HUES48 (cell line): ENCODE measurements around the gene AQP1.

Experiments used
- H3K27ac ChIP-seq: one replicate; pipeline ENCODE4 v1.7.0; 2013; ENCODE audit warnings: low read depth, low read length, inconsistent platforms
- H3K27me3 ChIP-seq: 2 replicates; pipeline ENCODE4 v1.6.1; 2013; ENCODE audit warnings: mild to moderate bottlenecking, low read length; ENCODE audit not compliant: control insufficient read depth, insufficient read depth
- H3K36me3 ChIP-seq: 2 replicates; pipeline ENCODE4 v1.6.1; 2013; ENCODE audit warnings: low read length; ENCODE audit not compliant: control insufficient read depth, insufficient read depth
- H3K4me1 ChIP-seq: 2 replicates; pipeline ENCODE4 v1.6.1; 2013; ENCODE audit warnings: mild to moderate bottlenecking, low read length; ENCODE audit not compliant: control insufficient read depth, insufficient read depth
- H3K4me3 ChIP-seq: 2 replicates; pipeline ENCODE4 v1.5.1; 2013; ENCODE audit warnings: mild to moderate bottlenecking, low read depth, low read length
- H3K9ac ChIP-seq: 2 replicates; pipeline ENCODE4 v1.6.1; 2013; ENCODE audit warnings: mild to moderate bottlenecking, low read depth, low read length, moderate library complexity
- H3K9me3 ChIP-seq: 2 replicates; pipeline ENCODE4 v1.6.1; 2013; ENCODE audit warnings: low read length; ENCODE audit not compliant: control insufficient read depth, insufficient read depth

Gene AQP1

DNA sequence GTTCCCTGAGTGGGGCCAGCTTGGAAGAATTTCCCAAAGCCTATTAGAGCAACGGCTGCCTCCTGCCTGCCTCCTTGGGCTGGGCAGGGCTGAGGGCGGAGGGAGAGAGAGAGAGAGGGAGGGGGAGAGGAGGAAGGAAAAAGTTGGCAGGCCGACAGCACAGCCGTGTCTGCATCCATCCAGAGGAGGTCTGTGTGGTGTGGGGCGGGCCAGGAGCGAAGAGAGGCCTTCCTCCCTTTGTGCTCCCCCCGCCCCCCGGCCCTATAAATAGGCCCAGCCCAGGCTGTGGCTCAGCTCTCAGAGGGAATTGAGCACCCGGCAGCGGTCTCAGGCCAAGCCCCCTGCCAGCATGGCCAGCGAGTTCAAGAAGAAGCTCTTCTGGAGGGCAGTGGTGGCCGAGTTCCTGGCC lies at the start of gene AQP1:
Gene AQP1 (plus strand): TSS at position 293 of the 409 bp plus-strand sequence. CDS start 57 bp downstream, at position 350.
- Histone ChIP-seq H3K36me3 (no peaks in the 10 kb centered on the region), H3K27me3 (no peaks in the 10 kb centered on the region), H3K4me3 (no peak within 1 kb of the TSS), H3K9me3 (no peaks in the 10 kb centered on the region), H3K9ac (no peak within 1 kb of the TSS), H3K27ac (no peak within 1 kb of the TSS), H3K4me1 (no peaks in the 10 kb centered on the region; the same call in 1 of the 2 replicates)

GRCh38 chr7:30862995-30863705 lies 48.5 kb upstream of the AQP1 start:
- Histone ChIP-seq H3K27me3 (no peaks in the 10 kb centered on the region), H3K36me3 (no peaks in the 10 kb centered on the region), H3K4me1 (no peaks in the 10 kb centered on the region), H3K9ac (no peak overlapping the region), H3K27ac (no peak overlapping the region), H3K4me3 (no peak overlapping the region), H3K9me3 (no peaks in the 10 kb centered on the region)

GRCh38 chr7:30863706-30864035 lies 48.0 kb upstream of the AQP1 start:
- Histone ChIP-seq H3K27me3 (no peaks in the 10 kb centered on the region), H3K4me1 (no peaks in the 10 kb centered on the region), H3K9me3 (no peaks in the 10 kb centered on the region), H3K9ac (no peak overlapping the region), H3K4me3 (no peak overlapping the region), H3K36me3 (no peaks in the 10 kb centered on the region), H3K27ac (no peak overlapping the region)

- Histone ChIP-seq H3K9ac (no peak overlapping the region), H3K4me3 (no peak overlapping the region), H3K4me1 (no peaks in the 10 kb centered on the region)
Observed at GRCh38 chr7:30864101-30864500, 47.6 kb upstream of the AQP1 start.

DNA sequence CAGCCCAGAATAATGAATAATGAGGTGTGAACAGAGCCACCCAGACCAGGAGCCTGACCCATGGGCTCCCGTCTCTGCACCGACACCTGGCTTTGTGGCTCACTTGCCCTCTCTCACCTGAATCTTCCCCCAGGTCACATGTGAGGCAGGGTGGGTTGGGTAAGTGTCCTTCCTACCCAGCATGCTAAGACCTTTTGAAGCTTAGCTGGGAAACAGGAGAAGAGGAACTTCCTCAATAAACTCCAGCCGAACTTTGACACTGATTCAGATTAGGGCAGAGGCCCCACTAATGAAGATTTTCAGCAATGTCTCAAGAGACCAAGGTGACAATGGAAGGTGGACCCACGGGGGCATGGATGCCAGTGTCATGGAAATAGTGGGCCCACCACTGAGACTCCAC lies 46.6 kb upstream of the AQP1 start:
- H3K36me3 ChIP-seq, result no peaks in the 10 kb centered on the region
- no peaks in the 10 kb centered on the region for H3K9me3 ChIP-seq
- H3K9ac ChIP-seq, result no peak overlapping the region
- no peaks in the 10 kb centered on the region for H3K27me3 ChIP-seq
- no peak overlapping the region for H3K27ac ChIP-seq
- no peak overlapping the region for H3K4me3 ChIP-seq
- H3K4me1 ChIP-seq, result no peaks in the 10 kb centered on the region

More at GRCh38 chr7:30864101-30864500, 47.6 kb upstream of the AQP1 start:
- Histone ChIP-seq H3K27me3 (no peaks in the 10 kb centered on the region), H3K27ac (no peak overlapping the region), H3K9me3 (no peaks in the 10 kb centered on the region), H3K36me3 (no peaks in the 10 kb centered on the region)

DNA sequence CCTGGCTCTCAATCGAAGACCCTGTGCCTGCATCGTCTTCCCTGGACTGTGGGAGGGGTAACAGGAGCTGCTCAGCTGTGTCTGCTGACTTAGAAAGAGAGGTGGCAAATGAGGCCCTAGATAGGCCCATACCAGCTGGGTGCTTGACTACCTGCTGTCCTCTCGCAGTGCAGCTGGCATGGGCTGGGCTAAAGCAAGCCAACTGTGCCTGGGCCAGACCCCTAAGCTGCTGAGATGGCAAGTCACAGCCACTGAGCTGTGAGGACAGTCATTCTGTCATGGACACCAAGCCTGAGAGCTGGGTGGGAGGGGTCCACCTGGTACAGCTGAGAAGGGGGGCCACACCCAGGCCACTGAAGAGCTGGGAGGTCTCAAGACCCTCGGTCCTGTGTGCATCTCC lies 45.8 kb upstream of the AQP1 start:
- Histone ChIP-seq H3K27me3 (no peaks in the 10 kb centered on the region; the same call in 1 of the 2 replicates), H3K4me1 (no peaks in the 10 kb centered on the region), H3K9ac (no peak overlapping the region), H3K36me3 (no peaks in the 10 kb centered on the region), H3K4me3 (no peak overlapping the region), H3K27ac (no peak overlapping the region), H3K9me3 (no peaks in the 10 kb centered on the region)

DNA sequence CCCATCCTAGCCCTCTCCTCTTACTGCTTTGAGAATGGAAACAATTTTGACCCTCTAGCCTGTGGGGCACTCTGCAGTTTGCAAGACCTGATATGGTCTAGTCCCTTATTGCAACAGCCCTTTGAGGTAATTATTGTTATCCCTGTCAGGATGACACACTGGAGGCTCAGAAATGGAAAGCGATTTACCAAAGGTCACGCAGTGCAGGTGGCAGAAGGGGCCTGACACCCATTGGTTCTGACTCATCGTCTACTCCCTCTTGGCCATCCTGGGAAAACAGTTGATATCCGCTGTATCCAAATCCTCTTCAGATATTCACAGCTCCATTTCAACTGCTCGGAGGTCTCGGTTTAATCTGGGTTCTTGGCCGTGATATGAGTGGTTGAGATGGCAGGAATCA lies 44.7 kb upstream of the AQP1 start:
- H3K9ac ChIP-seq, result no peak overlapping the region
- H3K4me1 ChIP-seq, result no peaks in the 10 kb centered on the region
- H3K27me3 ChIP-seq, result no peaks in the 10 kb centered on the region; the same call in 1 of the 2 replicates
- H3K36me3 ChIP-seq, result no peaks in the 10 kb centered on the region
- H3K9me3 ChIP-seq, result no peaks in the 10 kb centered on the region
- no peak overlapping the region for H3K27ac ChIP-seq
- no peak overlapping the region for H3K4me3 ChIP-seq

DNA sequence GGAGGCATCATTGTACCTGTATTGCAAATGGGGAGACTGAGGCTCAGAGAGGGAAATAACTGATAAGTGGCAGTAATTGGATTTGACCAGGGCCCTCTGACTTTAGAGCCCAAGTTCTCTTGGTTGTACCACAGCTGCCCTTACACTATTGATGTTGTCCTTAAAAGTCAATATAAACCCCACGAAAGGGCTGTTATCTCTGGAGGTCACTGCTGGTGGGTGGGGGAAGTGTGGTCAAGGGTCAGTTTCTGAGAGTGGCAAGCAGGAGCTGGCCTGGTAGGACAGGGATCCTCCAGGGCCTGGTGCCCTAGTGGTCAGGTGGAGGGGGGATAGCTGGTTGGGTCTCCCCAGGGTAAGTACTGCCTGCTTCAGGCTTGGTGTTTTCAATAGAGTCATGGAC lies 44.2 kb upstream of the AQP1 start:
- Histone ChIP-seq H3K36me3 (no peaks in the 10 kb centered on the region), H3K27me3 (no peaks in the 10 kb centered on the region; the same call in 1 of the 2 replicates), H3K4me1 (no peaks in the 10 kb centered on the region), H3K9me3 (no peaks in the 10 kb centered on the region), H3K9ac (no peak overlapping the region), H3K4me3 (no peak overlapping the region), H3K27ac (no peak overlapping the region)

GRCh38 chr7:30869794-30870611 lies 41.6 kb upstream of the AQP1 start:
- H3K4me3 ChIP-seq, result no peak overlapping the region
- no peaks in the 10 kb centered on the region for H3K9me3 ChIP-seq
- no peak overlapping the region for H3K9ac ChIP-seq
- no peak overlapping the region for H3K27ac ChIP-seq
- H3K36me3 ChIP-seq, result no peaks in the 10 kb centered on the region
- H3K4me1 ChIP-seq, result no peaks in the 10 kb centered on the region
- no peaks in the 10 kb centered on the region; the same call in 1 of the 2 replicates for H3K27me3 ChIP-seq

GRCh38 chr7:30870821-30871518 lies 40.7 kb upstream of the AQP1 start:
- Histone ChIP-seq H3K9ac (no peak overlapping the region), H3K27me3 (no peaks in the 10 kb centered on the region; the same call in 1 of the 2 replicates), H3K4me1 (no peaks in the 10 kb centered on the region), H3K36me3 (no peaks in the 10 kb centered on the region), H3K27ac (no peak overlapping the region), H3K4me3 (no peak overlapping the region), H3K9me3 (no peaks in the 10 kb centered on the region)

DNA sequence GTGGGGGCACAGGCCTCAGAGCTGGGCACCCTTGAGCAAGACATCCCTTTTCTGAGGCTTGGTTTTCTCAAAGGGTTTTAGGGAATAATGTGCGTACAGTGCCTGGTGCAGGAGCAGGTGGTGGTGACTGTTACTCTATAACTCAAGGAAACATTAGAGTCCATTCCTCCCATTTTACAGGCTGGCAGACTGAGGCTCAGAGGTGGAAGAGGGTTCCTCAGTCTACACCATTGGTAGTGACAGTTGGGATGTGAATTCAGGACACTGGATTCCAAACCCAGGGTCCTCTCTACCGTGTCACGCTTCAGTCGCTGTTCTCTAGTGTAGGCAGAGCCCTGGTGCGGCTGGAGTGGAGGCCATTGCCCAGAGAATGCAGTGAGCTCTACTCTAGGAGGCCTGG lies 40.0 kb upstream of the AQP1 start:
- no peak overlapping the region for H3K27ac ChIP-seq
- H3K27me3 ChIP-seq, result no peaks in the 10 kb centered on the region; the same call in 1 of the 2 replicates
- H3K4me3 ChIP-seq, result no peak overlapping the region
- no peaks in the 10 kb centered on the region for H3K36me3 ChIP-seq
- H3K4me1 ChIP-seq, result peaks cover 3% of the 10 kb centered on the region; the same call in 1 of the 2 replicates
- H3K9me3 ChIP-seq, result no peaks in the 10 kb centered on the region
- no peak overlapping the region for H3K9ac ChIP-seq
